ENCODE results near the gene NAA80. TPM values are rescaled to one million over a fixed set of nuclear protein-coding genes. Genes with fewer than 3 reads are reported as not detected.

Gene NAA80
- total RNA-seq, 1 donor, result 8.4 TPM

GRCh38 chr3:50248387-50248786 is 50.8 kb downstream of the NAA80 start:
- TF ChIP-seq CTCF (IDR thresholded peaks at IDR 0.05; ENCODE audit: insufficient read depth, low read length), result no peak
- DNase-seq (ENCODE audit: low read depth), result no peak
- no peak overlapping the region for H3K4me3 ChIP-seq (ENCODE audit: low read depth, low read length)

GRCh38 chr3:50246517-50246954 is 52.7 kb downstream of the NAA80 start:
- H3K4me3 ChIP-seq (ENCODE audit: low read depth, low read length), result peak overlapping the region; percentile 10
- no peak for TF ChIP-seq CTCF (IDR thresholded peaks at IDR 0.05; ENCODE audit: insufficient read depth, low read length)
- DNase-seq (ENCODE audit: low read depth), result peak; percentile 87

Other genes with a start within 250 kb of the NAA80 start
- gene RBM5, start 210.5 kb downstream of the NAA80 start, total RNA-seq (ENCODE audit: low replicate concordance), result 104 and 142 TPM in 2 replicates
- gene SEMA3F, start 144.1 kb downstream of the NAA80 start, total RNA-seq (ENCODE audit: low replicate concordance), result 0.74 and 3.5 TPM in 2 replicates
- gene GNAT1, start 107.8 kb downstream of the NAA80 start, total RNA-seq (ENCODE audit: low replicate concordance), result not detected in 2 replicates
- 0.27 TPM in 1 of 2 replicates, not detected in the other for gene SLC38A3, start 94.1 kb downstream of the NAA80 start, total RNA-seq (ENCODE audit: low replicate concordance)
- 195 and 203 TPM in 2 replicates for gene GNAI2, start 63.2 kb downstream of the NAA80 start, total RNA-seq (ENCODE audit: low replicate concordance)
- gene SEMA3B, start 30.3 kb downstream of the NAA80 start, total RNA-seq (ENCODE audit: low replicate concordance), result 9.7 and 110 TPM in 2 replicates
- not detected in 2 replicates for gene LSMEM2, start 20.3 kb downstream of the NAA80 start, total RNA-seq (ENCODE audit: low replicate concordance)
- gene IFRD2, start 7.0 kb downstream of the NAA80 start, total RNA-seq (ENCODE audit: low replicate concordance), result 45.3 and 72.7 TPM in 2 replicates
- gene HYAL3, start within 50 bp of the NAA80 start, total RNA-seq (ENCODE audit: low replicate concordance), result 1.2 and 3.1 TPM in 2 replicates
- 0.90 TPM in 1 of 2 replicates, not detected in the other for gene HYAL1, start 4.2 kb upstream of the NAA80 start, total RNA-seq (ENCODE audit: low replicate concordance)
- 7.8 and 27.0 TPM in 2 replicates for gene HYAL2, start 23.3 kb upstream of the NAA80 start, total RNA-seq (ENCODE audit: low replicate concordance)
- 11.9 and 15.5 TPM in 2 replicates for gene TUSC2, start 28.8 kb upstream of the NAA80 start, total RNA-seq (ENCODE audit: low replicate concordance)
- 20.4 and 45.7 TPM in 2 replicates for gene RASSF1, start 41.4 kb upstream of the NAA80 start, total RNA-seq (ENCODE audit: low replicate concordance)
- 0.81 and 0.82 TPM in 2 replicates for gene ZMYND10, start 46.3 kb upstream of the NAA80 start, total RNA-seq (ENCODE audit: low replicate concordance)
- 9.4 and 19.7 TPM in 2 replicates for gene NPRL2, start 51.4 kb upstream of the NAA80 start, total RNA-seq (ENCODE audit: low replicate concordance)
- 12.2 and 15.8 TPM in 2 replicates for gene CYB561D2, start 51.5 kb upstream of the NAA80 start, total RNA-seq (ENCODE audit: low replicate concordance)
- 47.9 and 48.9 TPM in 2 replicates for gene TMEM115, start 60.1 kb upstream of the NAA80 start, total RNA-seq (ENCODE audit: low replicate concordance)
- gene CACNA2D2, start 204.2 kb upstream of the NAA80 start, total RNA-seq (ENCODE audit: low replicate concordance), result not detected in 2 replicates